SHP77 (cell line): ENCODE results near the gene NLK.
A peak's percentile ranks its signal among the peaks of the same experiment; 100 is the strongest.
"Not testable (repeated sequence)": the region's sequence is repeated elsewhere in the genome, so short reads cannot be mapped to it uniquely, and the experiment has no call there.

Source experiments
- DNase-seq, 2 experiments: peaks; one replicate each; lab custom pipeline; 2025; lab: John Stamatoyannopoulos, UW

NLK gene

GRCh38 chr17:28196636-28197035, 154.2 kb downstream of the NLK start:
- DNase-seq = no peak

GRCh38 chr17:28199115-28199514, 156.6 kb downstream of the NLK start:
- DNase-seq = no peak

GRCh38 chr17:28199728-28200127, 157.3 kb downstream of the NLK start:
- no peak for DNase-seq

GRCh38 chr17:28201315-28201714, 158.8 kb downstream of the NLK start:
- no peak for DNase-seq

GRCh38 chr17:28204244-28204643, 161.8 kb downstream of the NLK start:
- no peak for DNase-seq

- DNase-seq = no peak
These were observed 162.3 kb downstream of the NLK start for GRCh38 chr17:28204751-28205150.

GRCh38 chr17:28206292-28206691, 163.8 kb downstream of the NLK start:
- no peak for DNase-seq

- no peak for DNase-seq
These were observed 169.3 kb downstream of the NLK start for GRCh38 chr17:28211811-28212210.

GRCh38 chr17:28213578-28213977, 171.1 kb downstream of the NLK start:
- not testable (repeated sequence) for DNase-seq

- DNase-seq = no peak
These were observed 173.6 kb downstream of the NLK start for GRCh38 chr17:28216052-28216451.

GRCh38 chr17:28216528-28216927, 174.1 kb downstream of the NLK start:
- DNase-seq = no peak

- DNase-seq = no peak
These were observed 177.3 kb downstream of the NLK start for GRCh38 chr17:28219771-28220170.

- no peak for DNase-seq
These were observed 179.4 kb downstream of the NLK start for GRCh38 chr17:28221751-28222414.

GRCh38 chr17:28225271-28225670, 182.8 kb downstream of the NLK start:
- DNase-seq = no peak

- DNase-seq = no peak
These were observed 183.4 kb downstream of the NLK start for GRCh38 chr17:28225867-28226266.

GRCh38 chr17:28226563-28227315, 184.3 kb downstream of the NLK start:
- no peak for DNase-seq

- DNase-seq = peak; percentile 41 to 83
These were observed 185.0 kb downstream of the NLK start for GRCh38 chr17:28227316-28228108.

- DNase-seq = peak in 1 of 2 experiments; percentile 29
These were observed 185.8 kb downstream of the NLK start for GRCh38 chr17:28228109-28228840.

- DNase-seq = no peak
These were observed 186.7 kb downstream of the NLK start for GRCh38 chr17:28228986-28229729.

GRCh38 chr17:28230011-28230410, 187.5 kb downstream of the NLK start:
- no peak for DNase-seq

- DNase-seq = not testable (repeated sequence)
These were observed 188.1 kb downstream of the NLK start for GRCh38 chr17:28230607-28231006.
